Muscle layer of colon (tissue), 2 donors: Measurements from ENCODE around the gene MTHFD1L.

Source experiments
- H3K27ac ChIP-seq: one replicate; pipeline ENCODE4 v1.7.0; 2013; ENCODE audit warnings: low read depth, mild to moderate bottlenecking, low read length, moderate library complexity
- H3K27me3 ChIP-seq, 2 donors: one replicate each; pipeline ENCODE4 v1.7.0; 2013; ENCODE audit warnings: low read length in 2 of 2, mild to moderate bottlenecking in 2 of 2; ENCODE audit not compliant: insufficient read depth in 2 of 2, control insufficient read depth in 1 of 2
- H3K36me3 ChIP-seq: one replicate; pipeline ENCODE4 v1.7.0; 2013; ENCODE audit warnings: mild to moderate bottlenecking, low read length; ENCODE audit not compliant: insufficient read depth
- H3K4me1 ChIP-seq: one replicate; pipeline ENCODE4 v1.7.0; 2013; ENCODE audit warnings: mild to moderate bottlenecking, low read length; ENCODE audit not compliant: insufficient read depth
- H3K4me3 ChIP-seq, 2 donors: one replicate each; pipeline ENCODE4 v1.7.0; 2013; ENCODE audit warnings: low read length in 2 of 2, low read depth in 1 of 2, mild to moderate bottlenecking in 1 of 2, moderate library complexity in 1 of 2
- H3K9ac ChIP-seq: one replicate; pipeline ENCODE4 v1.7.0; 2013; ENCODE audit warnings: low read length
- H3K9me3 ChIP-seq: one replicate; pipeline ENCODE4 v1.7.0; 2013; ENCODE audit warnings: mild to moderate bottlenecking, low read length
- donor health status: abdominal sarcoma.
- donor health status: Adenocarcinoma of cecum.

Gene MTHFD1L

DNA sequence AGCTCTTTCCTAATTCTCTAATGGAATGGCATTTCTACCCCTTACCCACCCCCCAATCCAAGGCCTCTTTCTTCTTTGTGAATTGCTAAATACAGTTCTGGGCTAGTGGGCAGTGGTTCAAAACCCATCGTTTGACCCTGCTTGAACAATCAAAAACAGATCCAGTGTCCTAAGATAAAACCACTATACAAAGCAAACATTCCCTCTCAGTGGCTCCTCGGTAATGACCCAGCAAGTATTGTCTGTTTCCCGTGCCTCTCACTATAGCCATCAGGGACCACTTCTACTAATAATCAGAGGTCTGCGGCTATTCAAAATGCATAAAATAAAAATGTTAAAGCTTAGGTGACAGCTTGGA, 230.7 kb downstream of the MTHFD1L start:
- Histone ChIP-seq H3K4me1 (peaks cover 2% of the 10 kb centered on the region), H3K27ac (no peak overlapping the region), H3K9ac (no peak overlapping the region), H3K27me3 (no peaks in the 10 kb centered on the region), H3K4me3 (no peak overlapping the region), H3K36me3 (no peaks in the 10 kb centered on the region), H3K9me3 (no peaks in the 10 kb centered on the region)

GRCh38 chr6:151096691-151097606, 231.4 kb downstream of the MTHFD1L start:
- no peaks in the 10 kb centered on the region for H3K9me3 ChIP-seq
- H3K27me3 ChIP-seq: no peaks in the 10 kb centered on the region
- H3K4me1 ChIP-seq: peaks cover 9% of the 10 kb centered on the region
- no peak overlapping the region for H3K9ac ChIP-seq
- no peaks in the 10 kb centered on the region for H3K36me3 ChIP-seq
- H3K4me3 ChIP-seq: no peak overlapping the region
- no peak overlapping the region for H3K27ac ChIP-seq

DNA sequence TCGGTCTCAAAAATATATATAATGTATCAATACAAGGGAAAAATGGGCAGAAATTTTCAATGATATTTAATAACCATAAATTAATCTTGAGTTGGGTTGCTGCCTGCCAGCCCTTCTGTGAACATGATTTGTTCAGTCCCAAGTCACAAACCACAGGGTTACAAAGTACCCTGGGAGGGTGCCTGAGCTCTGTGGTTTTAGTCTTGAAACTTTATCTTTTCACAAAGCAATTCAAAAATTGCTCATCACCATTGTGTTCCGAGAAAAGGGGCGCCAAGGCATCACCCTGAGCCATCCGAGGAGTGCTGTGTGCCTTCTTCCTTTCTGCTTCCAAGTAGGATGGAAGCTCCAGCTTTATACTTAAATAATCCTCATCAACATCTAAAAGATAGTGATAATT, 232.7 kb downstream of the MTHFD1L start:
- H3K36me3 ChIP-seq: no peaks in the 10 kb centered on the region
- no peak overlapping the region for H3K4me3 ChIP-seq
- no peak overlapping the region for H3K9ac ChIP-seq
- H3K27me3 ChIP-seq: no peaks in the 10 kb centered on the region
- H3K4me1 ChIP-seq: peaks cover 10% of the 10 kb centered on the region
- H3K27ac ChIP-seq: no peak overlapping the region
- no peaks in the 10 kb centered on the region for H3K9me3 ChIP-seq

- H3K36me3 ChIP-seq: no peaks in the 10 kb centered on the region
- H3K27me3 ChIP-seq: no peaks in the 10 kb centered on the region
- H3K9ac ChIP-seq: no peak overlapping the region
- H3K4me3 ChIP-seq: no peak overlapping the region
- no peaks in the 10 kb centered on the region for H3K9me3 ChIP-seq
- H3K4me1 ChIP-seq: peaks cover 10% of the 10 kb centered on the region
- no peak overlapping the region for H3K27ac ChIP-seq
These were observed 234.8 kb downstream of the MTHFD1L start for GRCh38 chr6:151100326-151100725.

GRCh38 chr6:151101161-151101815, 235.8 kb downstream of the MTHFD1L start:
- no peaks in the 10 kb centered on the region for H3K9me3 ChIP-seq
- no peaks in the 10 kb centered on the region for H3K36me3 ChIP-seq
- H3K27me3 ChIP-seq: no peaks in the 10 kb centered on the region
- H3K9ac ChIP-seq: no peak overlapping the region
- no peak overlapping the region for H3K27ac ChIP-seq
- no peak overlapping the region for H3K4me3 ChIP-seq
- peaks cover 10% of the 10 kb centered on the region for H3K4me1 ChIP-seq

GRCh38 chr6:151101816-151102694, 236.6 kb downstream of the MTHFD1L start:
- Histone ChIP-seq H3K4me1 (peaks cover 10% of the 10 kb centered on the region), H3K27ac (no peak overlapping the region), H3K9ac (no peak overlapping the region), H3K4me3 (no peak overlapping the region), H3K36me3 (no peaks in the 10 kb centered on the region), H3K27me3 (no peaks in the 10 kb centered on the region), H3K9me3 (no peaks in the 10 kb centered on the region)

DNA sequence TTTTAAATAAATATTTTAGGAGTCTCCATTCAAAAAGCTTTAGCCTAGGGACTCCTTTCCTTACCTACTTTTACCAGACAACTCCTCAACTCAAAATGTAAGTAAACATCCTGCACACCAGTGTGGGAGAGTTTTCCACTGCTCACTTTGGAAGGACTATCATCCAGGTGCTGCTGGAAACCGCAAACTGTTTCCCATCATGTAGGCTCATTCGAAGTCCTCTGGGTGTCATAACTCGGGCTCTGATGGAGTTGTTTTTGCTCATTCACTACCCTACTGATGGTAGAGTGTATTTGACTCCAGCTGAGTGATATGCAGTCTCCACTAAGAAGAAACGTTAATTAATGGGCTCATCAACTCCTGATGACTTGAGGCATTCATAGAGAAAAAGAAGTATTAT, 237.8 kb downstream of the MTHFD1L start:
- H3K9me3 ChIP-seq: no peaks in the 10 kb centered on the region
- no peak overlapping the region for H3K27ac ChIP-seq

GRCh38 chr6:151107897-151108427, 242.5 kb downstream of the MTHFD1L start:
- no peaks in the 10 kb centered on the region for H3K36me3 ChIP-seq
- no peak overlapping the region for H3K9ac ChIP-seq
- no peaks in the 10 kb centered on the region for H3K27me3 ChIP-seq
- no peaks in the 10 kb centered on the region for H3K4me1 ChIP-seq
- no peaks in the 10 kb centered on the region for H3K9me3 ChIP-seq
- no peak overlapping the region for H3K4me3 ChIP-seq
- no peak overlapping the region for H3K27ac ChIP-seq

More for the DNA sequence above, 237.8 kb downstream of the MTHFD1L start:
- H3K9ac ChIP-seq: no peak overlapping the region
- H3K27me3 ChIP-seq: no peaks in the 10 kb centered on the region
- no peaks in the 10 kb centered on the region for H3K36me3 ChIP-seq
- H3K4me3 ChIP-seq: no peak overlapping the region
- peaks cover 10% of the 10 kb centered on the region for H3K4me1 ChIP-seq

- H3K27ac ChIP-seq: no peak overlapping the region
- no peaks in the 10 kb centered on the region for H3K9me3 ChIP-seq
- no peak overlapping the region for H3K4me3 ChIP-seq
- no peak overlapping the region for H3K9ac ChIP-seq
- no peaks in the 10 kb centered on the region for H3K4me1 ChIP-seq
- no peaks in the 10 kb centered on the region for H3K36me3 ChIP-seq
- H3K27me3 ChIP-seq: no peaks in the 10 kb centered on the region
These were observed 243.0 kb downstream of the MTHFD1L start for GRCh38 chr6:151108548-151108947.

- H3K4me3 ChIP-seq: no peak overlapping the region
- no peak overlapping the region for H3K27ac ChIP-seq
- H3K36me3 ChIP-seq: no peaks in the 10 kb centered on the region
- H3K9me3 ChIP-seq: no peaks in the 10 kb centered on the region
- H3K9ac ChIP-seq: no peak overlapping the region
- H3K4me1 ChIP-seq: no peaks in the 10 kb centered on the region
- no peaks in the 10 kb centered on the region for H3K27me3 ChIP-seq
These were observed 243.9 kb downstream of the MTHFD1L start for GRCh38 chr6:151109361-151109760.
